Esophagus mucosa (tissue), 1 donor: ENCODE results near the gene MED15. TPM values are rescaled to one million over a fixed set of nuclear protein-coding genes. Genes with fewer than 3 reads are reported as not detected.
"Not testable (repeated sequence)": the region's sequence is repeated elsewhere in the genome, so short reads cannot be mapped to it uniquely, and the experiment has no call there.

Experiments used
- ATAC-seq: fragments of 200-7000 bp; cut with Tn5 transposase; one replicate; pipeline ENCODE4 v1.9.1; 2020
- total RNA-seq: library from RNA; stranded (reverse); gene quantifications from one replicate; pipeline ENCODE4 v1.2.4, GENCODE V29; 2023
- donor health status: DM: yes; HTN: yes; CAD: no.

The MED15 gene
- total RNA-seq, result 51.7 TPM

- peak; percentile 76 for ATAC-seq
These were observed at the start of gene MED15 for GRCh38 chr22:20507253-20508066. TSS of gene MED15 (plus strand) at chr22:20507610. CDS start at chr22:20507679, 69 bp downstream.

- no peak for ATAC-seq
These were observed 48.8 kb upstream of the MED15 start for GRCh38 chr22:20458530-20459151.

GRCh38 chr22:20459152-20459542, 48.3 kb upstream of the MED15 start:
- no peak for ATAC-seq

GRCh38 chr22:20459862-20460261, 47.5 kb upstream of the MED15 start:
- no peak for ATAC-seq

GRCh38 chr22:20463324-20464095, 43.9 kb upstream of the MED15 start:
- peak; percentile 44 for ATAC-seq

GRCh38 chr22:20464096-20464614, 43.3 kb upstream of the MED15 start:
- ATAC-seq, result peak; percentile 53

- ATAC-seq, result no peak
These were observed 42.3 kb upstream of the MED15 start for GRCh38 chr22:20464912-20465758.

- no peak for ATAC-seq
These were observed 41.7 kb upstream of the MED15 start for GRCh38 chr22:20465759-20466077.

- no peak for ATAC-seq
These were observed 40.6 kb upstream of the MED15 start for GRCh38 chr22:20466659-20467379.

- no peak for ATAC-seq
These were observed 38.1 kb upstream of the MED15 start for GRCh38 chr22:20469110-20469868.

- ATAC-seq, result not testable (repeated sequence)
These were observed 36.9 kb upstream of the MED15 start for GRCh38 chr22:20470525-20470924.

- no peak for ATAC-seq
These were observed 36.1 kb upstream of the MED15 start for GRCh38 chr22:20471126-20471833.

GRCh38 chr22:20472629-20473442, 34.6 kb upstream of the MED15 start:
- ATAC-seq, result no peak

- no peak for ATAC-seq
These were observed 32.3 kb upstream of the MED15 start for GRCh38 chr22:20475115-20475436.

- not testable (repeated sequence) for ATAC-seq
These were observed 31.8 kb upstream of the MED15 start for GRCh38 chr22:20475569-20475968.

GRCh38 chr22:20478059-20478458, 29.4 kb upstream of the MED15 start:
- not testable (repeated sequence) for ATAC-seq

- no peak for ATAC-seq
These were observed 27.7 kb upstream of the MED15 start for GRCh38 chr22:20479612-20480196.

GRCh38 chr22:20483143-20483506, 24.3 kb upstream of the MED15 start:
- not testable (repeated sequence) for ATAC-seq

GRCh38 chr22:20483771-20484170, 23.6 kb upstream of the MED15 start:
- ATAC-seq, result no peak
